ENCODE results near the gene BRAP. TPM values are rescaled to one million over a fixed set of nuclear protein-coding genes. Genes with fewer than 3 reads are reported as not detected.
"Not testable (repeated sequence)": the region's sequence is repeated elsewhere in the genome, so short reads cannot be mapped to it uniquely, and the experiment has no call there.

Gene BRAP
- total RNA-seq, 4 donors from 2014 or later, result 12.3 to 28.1 (median 17.7) TPM

DNA sequence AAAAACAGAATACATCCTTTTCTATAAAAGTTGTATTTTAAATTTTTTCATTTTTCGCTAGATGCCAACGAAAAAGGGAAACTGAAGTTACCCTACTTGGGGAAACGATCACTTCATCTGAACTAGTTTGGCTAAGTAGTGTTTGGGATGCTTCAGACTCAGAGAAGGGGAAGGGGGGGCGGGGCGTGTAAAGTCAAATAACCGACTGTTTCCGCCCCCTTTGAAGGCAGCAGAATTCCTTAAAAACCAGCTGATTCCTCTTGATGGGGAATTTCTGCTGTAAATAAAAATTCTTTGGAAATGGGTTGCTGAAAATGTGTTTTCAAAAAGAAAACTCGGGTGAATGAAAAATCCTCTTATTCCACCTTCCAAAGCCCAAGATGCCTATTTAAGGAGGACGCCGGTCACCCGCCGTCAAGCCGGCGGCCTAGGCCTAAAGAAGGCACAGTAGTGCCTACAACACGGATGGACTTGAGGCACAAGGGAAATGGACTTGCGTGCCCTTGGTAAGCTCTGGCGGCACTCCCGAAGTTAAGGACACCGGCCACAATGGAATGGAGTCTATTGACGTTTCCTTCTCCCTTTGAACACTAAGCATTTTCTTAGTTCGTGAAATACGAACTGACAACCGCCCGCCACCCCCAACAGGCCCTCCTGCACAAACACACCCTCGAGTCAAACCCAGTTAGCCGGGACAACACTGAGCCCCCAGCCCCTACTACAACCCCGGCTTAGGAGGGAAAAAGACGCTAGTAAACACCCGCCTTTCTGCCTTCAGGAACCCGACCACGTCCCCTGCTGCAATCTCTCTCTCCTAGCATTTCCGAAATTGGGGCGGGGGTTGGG is 88.5 kb downstream of the BRAP start:
- peak in 1 of 2 donors; percentile 25 for TF ChIP-seq POLR2A (IDR thresholded peaks at IDR 0.05)
- TF ChIP-seq, protein P1, sequence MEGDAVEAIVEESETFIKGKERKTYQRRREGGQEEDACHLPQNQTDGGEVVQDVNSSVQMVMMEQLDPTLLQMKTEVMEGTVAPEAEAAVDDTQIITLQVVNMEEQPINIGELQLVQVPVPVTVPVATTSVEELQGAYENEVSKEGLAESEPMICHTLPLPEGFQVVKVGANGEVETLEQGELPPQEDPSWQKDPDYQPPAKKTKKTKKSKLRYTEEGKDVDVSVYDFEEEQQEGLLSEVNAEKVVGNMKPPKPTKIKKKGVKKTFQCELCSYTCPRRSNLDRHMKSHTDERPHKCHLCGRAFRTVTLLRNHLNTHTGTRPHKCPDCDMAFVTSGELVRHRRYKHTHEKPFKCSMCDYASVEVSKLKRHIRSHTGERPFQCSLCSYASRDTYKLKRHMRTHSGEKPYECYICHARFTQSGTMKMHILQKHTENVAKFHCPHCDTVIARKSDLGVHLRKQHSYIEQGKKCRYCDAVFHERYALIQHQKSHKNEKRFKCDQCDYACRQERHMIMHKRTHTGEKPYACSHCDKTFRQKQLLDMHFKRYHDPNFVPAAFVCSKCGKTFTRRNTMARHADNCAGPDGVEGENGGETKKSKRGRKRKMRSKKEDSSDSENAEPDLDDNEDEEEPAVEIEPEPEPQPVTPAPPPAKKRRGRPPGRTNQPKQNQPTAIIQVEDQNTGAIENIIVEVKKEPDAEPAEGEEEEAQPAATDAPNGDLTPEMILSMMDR (IDR thresholded peaks at IDR 0.05), result no peak
- Histone ChIP-seq H3K4me3 (peak overlapping the region; percentile 70 to 100 (median 90)), H3K36me3 (no peaks in the 10 kb centered on the region), H3K27ac (peak overlapping the region; percentile 93 to 100 (median 97)), H3K27me3 (no peaks in the 10 kb centered on the region), H3K9me3 (no peaks in the 10 kb centered on the region), H3K4me1 (peaks cover 0 to 32% (median 3%) of the 10 kb centered on the region in 4 donors)
- DNase-seq, result peak; percentile 19 to 69 (median 68)

DNA sequence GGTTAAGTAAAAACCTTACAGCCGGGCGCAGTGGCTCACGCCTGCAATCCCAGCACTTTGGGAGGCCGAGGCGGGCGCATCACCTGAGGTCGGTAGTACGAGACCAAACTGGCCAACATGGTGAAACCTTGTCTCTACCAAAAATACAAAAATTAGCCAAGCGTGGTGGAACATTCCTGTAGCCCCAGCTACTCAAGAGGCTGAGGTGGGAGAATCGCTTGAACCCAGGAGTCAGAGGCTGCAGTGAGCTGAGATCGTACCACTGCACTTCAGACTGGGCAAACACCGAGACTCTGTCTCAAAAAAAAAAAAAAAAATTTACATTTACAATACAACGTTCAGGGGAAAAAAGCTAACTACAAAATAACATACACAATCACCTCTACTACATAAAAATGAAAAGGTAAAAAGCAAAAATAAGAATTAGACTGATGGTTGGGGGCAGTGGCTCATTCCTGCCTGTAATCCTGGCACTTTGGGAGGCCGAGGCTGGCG is 90.4 kb downstream of the BRAP start:
- peak in 1 of 3 donors; percentile 12 for DNase-seq
- not testable (repeated sequence) for H3K27ac ChIP-seq, H3K4me3 ChIP-seq, H3K36me3 ChIP-seq, H3K27me3 ChIP-seq, H3K9me3 ChIP-seq
- H3K4me1 ChIP-seq, result peaks cover 0 to 29% (median 3%) of the 10 kb centered on the region in 4 donors

Other genes starting within 250 kb of the BRAP start
- 100 to 1,000 TPM in 1 of 4 donors, 10 to 100 TPM in 3; 35.9 to 111 (median 90.8) TPM for gene ATXN2, start 86.6 kb downstream of the BRAP start, total RNA-seq
- 100 to 1,000 TPM in 2 of 4 donors, 10 to 100 TPM in 2; 58.5 to 102 (median 80.6) TPM for gene ACAD10, start 97 bp upstream of the BRAP start, total RNA-seq
- gene ALDH2, start 81.0 kb upstream of the BRAP start, total RNA-seq, result 100 to 1,000 TPM; 118 to 215 (median 177) TPM
- gene MAPKAPK5, start 156.3 kb upstream of the BRAP start, total RNA-seq, result 100 to 1,000 TPM in 2 of 4 donors, 10 to 100 TPM in 2; 79.3 to 122 (median 102) TPM

Data from Peyer's patch (tissue), 4 donors.